Medulla oblongata (tissue), 1 donor: ENCODE results near the gene CPOX.

Experiments
- DNase-seq: peaks from one replicate; pipeline ENCODE4 v3.0.0-alpha.2; 2015; ENCODE audit errors: extremely low spot score

The CPOX gene

GRCh38 chr3:98596087-98596486 is 2.7 kb upstream of the CPOX start:
- no peak for DNase-seq

GRCh38 chr3:98594628-98595324 is 1.4 kb upstream of the CPOX start:
- DNase-seq = no peak

GRCh38 chr3:98592345-98592935 is 971 bp downstream of the CPOX start:
- no peak for DNase-seq

GRCh38 chr3:98589331-98590036 is 3.9 kb downstream of the CPOX start:
- no peak for DNase-seq

GRCh38 chr3:98588065-98588464 is 5.3 kb downstream of the CPOX start:
- no peak for DNase-seq

- DNase-seq = no peak
Measured at GRCh38 chr3:98587654-98588053, 5.8 kb downstream of the CPOX start.

GRCh38 chr3:98584547-98584946 is 8.9 kb downstream of the CPOX start:
- no peak for DNase-seq

GRCh38 chr3:98583766-98584165 is 9.6 kb downstream of the CPOX start:
- no peak for DNase-seq

- DNase-seq = no peak
Measured at GRCh38 chr3:98582042-98582441, 11.4 kb downstream of the CPOX start.

GRCh38 chr3:98581474-98581873 is 11.9 kb downstream of the CPOX start:
- DNase-seq = peak; percentile 55

- DNase-seq = no peak
Measured at GRCh38 chr3:98580401-98581386, 12.7 kb downstream of the CPOX start.

- no peak for DNase-seq
Measured at GRCh38 chr3:98577178-98577895, 16.1 kb downstream of the CPOX start.

GRCh38 chr3:98574132-98574531 is 19.3 kb downstream of the CPOX start:
- no peak for DNase-seq

- peak; percentile 51 for DNase-seq
Measured at GRCh38 chr3:98573181-98573728, 20.2 kb downstream of the CPOX start.

- DNase-seq = no peak
Measured at GRCh38 chr3:98568402-98568801, 25.0 kb downstream of the CPOX start.

- no peak for DNase-seq
Measured at GRCh38 chr3:98567666-98568270, 25.6 kb downstream of the CPOX start.

- DNase-seq = no peak
Measured at GRCh38 chr3:98565843-98566242, 27.6 kb downstream of the CPOX start.

- no peak for DNase-seq
Measured at GRCh38 chr3:98565237-98565643, 28.2 kb downstream of the CPOX start.

GRCh38 chr3:98564282-98565005 is 29.0 kb downstream of the CPOX start:
- no peak for DNase-seq
